HuH-7 (cell line): ENCODE results near the gene SRSF10.
"Not testable (repeated sequence)": the region's sequence is repeated elsewhere in the genome, so short reads cannot be mapped to it uniquely, and the experiment has no call there.

ENCODE experiments used
- DNase-seq: peaks from one replicate; pipeline ENCODE4 v3.0.0; 2011; ENCODE audit warnings: low spot score

SRSF10 gene

GRCh38 chr1:23979881-23980727 is at the start of gene SRSF10:
SRSF10 (minus strand) TSS chr1:23980327; CDS start chr1:23980255, 72 bp downstream.
- peak; percentile 92 for DNase-seq

DNA sequence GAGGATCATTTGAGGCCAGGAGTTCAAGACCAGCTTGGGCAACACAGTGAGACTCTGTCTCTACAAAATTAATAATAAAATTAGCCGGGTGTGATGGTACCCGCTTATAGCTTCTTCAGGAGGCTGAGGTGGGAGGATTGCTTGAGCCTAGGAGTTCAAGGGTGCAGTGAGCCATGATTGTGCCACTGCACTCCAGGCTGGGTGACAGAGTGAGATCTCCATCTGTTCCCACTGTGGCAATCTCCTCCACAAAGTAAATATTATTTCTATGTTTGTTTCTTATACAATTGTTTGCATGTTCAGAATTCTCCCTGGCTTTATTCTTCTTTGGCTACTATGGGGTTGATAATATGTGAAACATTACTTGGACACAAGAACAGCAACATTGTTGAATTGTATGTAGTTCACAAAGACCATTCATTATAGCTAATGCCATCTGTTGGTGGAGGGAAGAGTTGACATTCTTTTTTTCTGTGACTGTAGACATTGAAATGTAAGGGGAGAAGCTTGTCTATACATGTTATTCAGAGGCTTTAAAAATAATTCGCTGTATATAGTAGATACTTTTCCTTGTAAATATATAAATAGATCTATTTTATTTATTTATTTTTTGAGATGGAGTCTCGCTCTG is 47.8 kb upstream of the SRSF10 start:
- DNase-seq: no peak

GRCh38 chr1:24022581-24023361 is 42.6 kb upstream of the SRSF10 start:
- no peak for DNase-seq

DNA sequence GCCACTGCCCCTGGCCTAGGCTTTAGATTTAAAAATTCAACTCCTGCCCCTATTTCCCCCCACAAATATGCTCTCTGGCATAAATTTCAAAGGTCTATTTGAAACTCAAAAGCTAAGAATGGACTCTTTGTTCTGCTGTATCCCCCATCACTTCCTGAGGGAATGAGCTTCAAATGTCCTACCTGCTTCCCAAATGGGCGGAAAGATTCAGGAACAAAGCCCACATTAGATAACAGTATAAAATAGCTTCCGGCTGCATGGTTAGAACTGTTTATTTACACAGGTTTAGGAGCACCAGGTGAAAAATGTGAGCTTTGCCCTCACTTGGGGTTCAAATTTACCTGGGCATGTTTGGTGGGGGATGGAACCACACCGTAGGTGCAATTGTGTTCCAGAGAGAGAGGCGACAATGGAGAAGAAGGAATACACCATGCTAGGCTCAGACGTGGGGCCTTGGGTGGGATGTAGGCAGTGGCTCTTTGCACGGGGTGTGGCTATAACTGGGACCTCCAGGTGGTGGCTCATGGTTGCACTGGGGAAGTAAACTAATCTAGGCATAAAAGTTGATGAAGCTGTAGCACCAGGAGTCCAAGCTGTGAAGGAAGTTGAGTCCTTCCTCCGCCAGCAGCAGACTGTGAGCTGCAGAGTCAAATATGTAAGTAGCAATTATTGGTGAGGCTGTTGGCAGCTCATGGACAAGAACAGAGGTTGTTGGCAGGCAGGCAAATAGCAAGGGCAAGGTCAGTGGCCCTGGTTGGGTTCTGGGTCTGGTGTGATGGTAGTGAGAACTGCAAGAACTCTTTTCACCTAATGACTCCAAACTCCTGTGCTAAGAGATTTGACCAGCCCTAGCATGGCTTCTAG is 41.5 kb upstream of the SRSF10 start:
- DNase-seq: no peak

DNA sequence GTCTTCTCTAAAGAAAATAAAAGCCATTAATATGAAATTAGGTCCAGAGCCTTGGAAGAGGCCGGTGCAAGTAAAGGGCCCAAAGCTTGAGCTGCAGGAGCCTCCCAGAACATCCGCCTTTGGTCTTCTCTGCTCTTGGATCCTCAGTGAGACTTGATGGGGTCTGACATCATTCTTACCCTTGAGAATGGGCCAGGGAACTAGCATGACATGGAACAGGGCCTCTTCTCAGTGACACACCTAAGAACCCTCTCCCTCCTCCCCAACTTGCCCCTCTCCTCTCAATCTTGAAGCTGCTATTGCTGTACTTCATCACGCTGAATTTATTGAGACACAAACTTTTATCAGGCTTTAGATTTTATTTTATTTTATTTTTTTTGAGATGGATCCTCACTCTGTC is 40.3 kb upstream of the SRSF10 start:
- DNase-seq: no peak

GRCh38 chr1:24020025-24020424 is 39.9 kb upstream of the SRSF10 start:
- no peak for DNase-seq

DNA sequence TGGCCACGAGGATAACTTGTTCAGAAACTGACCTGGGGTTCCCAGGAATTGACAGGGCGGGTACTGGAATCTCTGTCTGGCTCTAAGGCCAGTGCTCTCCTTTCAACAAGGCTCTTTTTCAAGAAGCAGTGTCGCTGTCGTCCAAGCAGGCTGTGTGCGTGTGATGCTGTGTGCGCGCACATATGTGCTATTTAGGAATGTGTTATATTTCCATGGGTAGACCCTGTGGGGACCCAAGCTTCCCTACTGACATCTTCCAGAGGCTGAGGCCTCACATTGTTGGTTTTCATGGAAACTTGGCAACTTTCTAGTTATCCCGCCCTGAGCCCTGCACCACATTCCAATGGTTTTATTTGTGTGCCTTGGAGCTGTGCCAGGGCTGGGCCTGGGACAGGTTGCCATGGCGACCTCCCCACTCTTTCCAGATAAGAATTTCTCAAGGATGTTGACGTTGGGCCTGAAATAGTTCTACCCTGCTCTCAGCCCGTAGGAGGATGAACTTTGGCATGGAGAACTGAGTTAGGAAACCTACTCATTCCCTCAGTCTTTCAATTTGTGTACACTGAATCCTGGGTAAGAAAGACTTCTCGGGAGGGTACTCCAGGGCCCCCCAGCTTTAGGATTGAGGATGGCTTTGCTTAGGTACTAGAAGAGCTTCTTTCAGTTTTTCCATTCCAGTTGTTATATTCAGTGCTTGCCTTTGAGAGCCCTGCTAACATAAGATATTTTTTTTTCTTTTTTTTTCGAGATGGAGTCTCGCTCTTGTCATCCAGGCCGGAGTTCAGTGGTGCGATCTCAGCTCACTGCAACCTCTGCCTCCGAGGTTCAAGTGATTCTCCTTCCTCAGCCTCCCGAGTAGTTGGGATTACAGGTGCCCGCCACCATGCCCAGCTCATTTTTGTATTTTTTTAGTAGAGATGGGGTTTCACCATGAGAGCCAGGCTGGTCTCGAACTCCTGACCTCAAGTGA is 38.8 kb upstream of the SRSF10 start:
- peak; percentile 74 for DNase-seq

GRCh38 chr1:24015221-24016210 is 35.4 kb upstream of the SRSF10 start:
- DNase-seq: no peak

GRCh38 chr1:24012878-24013277 is 32.8 kb upstream of the SRSF10 start:
- not testable (repeated sequence) for DNase-seq

DNA sequence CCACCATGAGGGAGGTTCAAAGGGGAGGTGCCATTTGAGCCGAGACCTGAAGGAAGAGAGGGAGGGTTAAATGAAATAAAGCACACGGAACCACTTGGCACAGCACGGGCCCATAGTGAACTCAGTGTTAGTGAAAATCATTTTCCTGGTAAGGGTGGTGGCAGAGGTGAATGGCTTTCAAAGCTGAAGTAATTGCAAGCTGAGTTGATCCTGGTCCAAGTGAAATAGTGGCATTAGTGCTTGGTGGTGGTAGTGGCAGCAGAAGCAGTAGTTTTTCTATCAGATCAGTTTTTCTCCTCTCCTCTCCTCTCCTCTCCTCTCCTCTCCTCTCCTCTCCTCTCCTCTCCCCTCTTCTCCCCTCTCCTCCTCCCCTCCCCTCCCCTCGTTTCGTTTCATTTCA is 30.5 kb upstream of the SRSF10 start:
- no peak for DNase-seq

DNA sequence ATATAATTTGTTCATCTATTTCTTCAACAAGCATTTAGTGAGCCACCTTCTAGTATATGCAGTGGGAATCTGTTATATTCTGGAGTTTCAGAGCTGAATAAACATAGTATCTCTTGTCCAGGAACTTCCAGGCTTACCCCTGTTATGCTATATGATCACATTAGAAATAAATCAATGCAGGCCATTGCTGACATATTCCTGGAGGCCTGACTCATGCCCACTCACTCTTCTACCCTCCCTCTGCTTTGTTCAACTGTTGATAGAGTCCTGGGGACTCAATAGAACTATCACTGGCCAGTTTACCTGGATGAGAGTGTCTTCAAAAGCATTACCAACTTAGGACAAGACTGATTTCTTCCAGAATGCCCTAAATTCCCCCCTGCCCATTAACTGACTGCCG is 29.3 kb upstream of the SRSF10 start:
- no peak for DNase-seq

DNA sequence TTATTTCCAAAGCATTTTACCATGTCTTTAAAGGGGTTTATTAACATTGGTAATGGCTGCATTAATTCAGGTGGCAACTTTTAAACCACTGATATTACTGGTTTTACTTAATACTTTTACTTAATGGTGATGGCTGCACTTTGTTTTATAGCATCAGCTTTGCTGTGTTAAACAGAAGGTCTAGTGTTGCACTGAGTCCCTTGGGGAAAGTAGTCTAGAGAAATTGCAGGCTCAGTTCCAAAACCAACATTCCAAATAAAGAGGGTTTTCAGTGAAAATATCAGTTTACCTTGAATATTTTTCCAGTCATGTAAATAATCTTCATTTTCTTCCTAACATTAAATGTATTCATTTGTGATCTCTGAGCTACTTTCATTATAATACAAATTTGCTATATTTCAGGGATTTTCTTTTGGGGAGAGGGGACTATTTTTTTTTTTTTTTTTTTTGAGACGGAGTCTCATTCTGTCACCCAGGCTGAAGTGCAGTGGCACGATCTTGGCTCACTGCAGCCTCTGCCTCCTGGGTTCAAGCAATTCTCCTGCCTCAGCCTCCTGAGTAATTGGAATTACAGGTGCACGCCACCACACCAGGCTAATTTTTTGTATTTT is 28.6 kb upstream of the SRSF10 start:
- DNase-seq: not testable (repeated sequence)

DNA sequence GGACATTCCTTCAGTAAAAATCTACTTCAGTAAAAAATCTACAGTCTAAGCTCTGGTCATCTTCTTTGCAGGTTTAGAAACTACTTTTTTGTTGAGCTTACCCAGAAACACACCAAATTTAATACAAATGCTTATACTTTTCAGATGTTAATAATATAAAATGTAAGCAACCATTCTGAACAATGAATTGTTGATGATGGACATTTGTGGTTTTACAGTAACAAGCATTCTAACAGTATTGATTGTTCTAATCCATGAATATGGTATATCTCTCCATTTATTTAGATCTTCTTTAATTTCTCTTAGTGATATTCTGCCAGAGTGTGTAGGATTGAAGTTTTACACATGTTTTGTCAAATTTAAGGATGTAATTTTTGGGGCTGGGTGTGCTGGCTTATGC is 27.0 kb upstream of the SRSF10 start:
- no peak for DNase-seq

GRCh38 chr1:24005163-24005562 is 25.0 kb upstream of the SRSF10 start:
- DNase-seq: no peak

- DNase-seq: no peak
These were observed 24.0 kb upstream of the SRSF10 start for GRCh38 chr1:24004132-24004531.

GRCh38 chr1:24003331-24003972 is 23.3 kb upstream of the SRSF10 start:
- DNase-seq: peak; percentile 63

- no peak for DNase-seq
These were observed 22.6 kb upstream of the SRSF10 start for GRCh38 chr1:24002695-24003094.

- DNase-seq: no peak
These were observed 19.1 kb upstream of the SRSF10 start for GRCh38 chr1:23999156-23999671.
